ENCODE data around the gene CELF2.

The CELF2 gene

GRCh38 chr10:11303361-11304170 lies 285.9 kb downstream of the CELF2 start:
- H3K4me3 ChIP-seq (ENCODE audit: low read depth, low read length), result no peak overlapping the region
- no peak for DNase-seq (ENCODE audit: low read depth)
- no peak for TF ChIP-seq POLR2A (IDR thresholded peaks at IDR 0.05; ENCODE audit: extremely low read depth, insufficient read length)
- TF ChIP-seq CTCF (IDR thresholded peaks at IDR 0.05; ENCODE audit: low read depth, low read length), result no peak
- TF ChIP-seq MYC (IDR thresholded peaks at IDR 0.05; ENCODE audit: low read depth, low read length), result no peak
- no peak for TF ChIP-seq MAX (IDR thresholded peaks at IDR 0.05; ENCODE audit: low read depth, low read length)

- no peak for DNase-seq (ENCODE audit: low read depth)
- TF ChIP-seq CTCF (IDR thresholded peaks at IDR 0.05; ENCODE audit: low read depth, low read length) (no peak), POLR2A (IDR thresholded peaks at IDR 0.05; ENCODE audit: extremely low read depth, insufficient read length) (no peak), MAX (IDR thresholded peaks at IDR 0.05; ENCODE audit: low read depth, low read length) (no peak), MYC (IDR thresholded peaks at IDR 0.05; ENCODE audit: low read depth, low read length) (no peak)
Measured at GRCh38 chr10:11304906-11305585, 287.4 kb downstream of the CELF2 start.

GRCh38 chr10:11305825-11306593 lies 288.3 kb downstream of the CELF2 start:
- no peak for DNase-seq (ENCODE audit: low read depth)
- no peak overlapping the region for H3K4me3 ChIP-seq (ENCODE audit: low read depth, low read length)
- TF ChIP-seq CTCF (IDR thresholded peaks at IDR 0.05; ENCODE audit: low read depth, low read length), result no peak
- TF ChIP-seq MYC (IDR thresholded peaks at IDR 0.05; ENCODE audit: low read depth, low read length), result no peak
- no peak for TF ChIP-seq MAX (IDR thresholded peaks at IDR 0.05; ENCODE audit: low read depth, low read length)
- no peak for TF ChIP-seq POLR2A (IDR thresholded peaks at IDR 0.05; ENCODE audit: extremely low read depth, insufficient read length)

More at GRCh38 chr10:11304906-11305585, 287.4 kb downstream of the CELF2 start:
- H3K4me3 ChIP-seq (ENCODE audit: low read depth, low read length), result no peak overlapping the region

GRCh38 chr10:11307004-11307403 lies 289.3 kb downstream of the CELF2 start:
- no peak for DNase-seq (ENCODE audit: low read depth)

More at GRCh38 chr10:11307004-11307403, 289.3 kb downstream of the CELF2 start:
- no peak overlapping the region for H3K4me3 ChIP-seq (ENCODE audit: low read depth, low read length)
- TF ChIP-seq MYC (IDR thresholded peaks at IDR 0.05; ENCODE audit: low read depth, low read length) (no peak), CTCF (IDR thresholded peaks at IDR 0.05; ENCODE audit: low read depth, low read length) (no peak), MAX (IDR thresholded peaks at IDR 0.05; ENCODE audit: low read depth, low read length) (no peak), POLR2A (IDR thresholded peaks at IDR 0.05; ENCODE audit: extremely low read depth, insufficient read length) (no peak)

Measured in NB4 (cell line).